ENCODE measurements around the gene SRL. TPM values are rescaled to one million over a fixed set of nuclear protein-coding genes. Genes with fewer than 3 reads are reported as not detected.

Gene SRL
- polyA plus RNA-seq, 1 of the 3 experiments (the other 2 are of a cell fraction): not detected

DNA sequence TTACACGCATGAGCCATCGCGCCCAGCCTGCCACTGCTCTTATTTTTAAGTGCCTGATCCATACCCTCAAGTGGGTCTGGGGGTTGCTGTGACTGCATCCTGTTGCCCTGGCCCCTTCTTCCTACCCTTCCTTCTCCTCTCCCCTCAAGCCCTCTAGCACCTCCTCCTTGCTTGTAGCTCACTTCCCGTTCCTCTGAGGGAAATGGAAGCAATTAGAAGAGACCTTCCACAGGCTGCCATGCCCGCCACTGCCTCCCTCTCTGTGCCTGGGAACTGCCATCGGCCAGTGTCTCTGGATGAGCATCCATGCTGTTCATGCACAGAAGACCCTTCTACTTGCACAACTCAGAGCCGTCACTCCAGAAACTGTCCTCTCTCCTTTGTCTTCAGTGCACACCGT lies 41.6 kb upstream of the SRL start:
- no peaks in the 10 kb centered on the region for H3F3A ChIP-seq (replicated peaks; ENCODE audit: insufficient read depth)
- peaks cover 0 to 3% of the 10 kb centered on the region in 2 experiments; a peak in 1 of 4 replicates for H3K4me1 ChIP-seq (ENCODE audit: control insufficient read depth in 1 of 2, insufficient read depth in 2 of 2, low read depth in 1 of 2, low read length in 1 of 2)
- DNase-seq: no peak
- CTCF ChIA-PET: interaction anchor here (0.8 to 14.5 kb wide), 6 partner anchors 10 to 1134 kb away, joined by 3 to 281 read pairs (median 4); no protein-coding TSS in a partner anchor
- no peaks in the 10 kb centered on the region for H4K20me1 ChIP-seq (ENCODE audit: insufficient read depth)
- TF ChIP-seq RXRA (IDR thresholded peaks at IDR 0.05; ENCODE audit: borderline replicate concordance, low read depth) (no peak), JUND (IDR thresholded peaks at IDR 0.05) (no peak), GATA2 (CRISPR knock-in tag; IDR thresholded peaks at IDR 0.05) (no peak), NFIC (IDR thresholded peaks at IDR 0.05; ENCODE audit: borderline replicate concordance) (no peak), TEAD4 (IDR thresholded peaks at IDR 0.05; ENCODE audit: borderline replicate concordance, insufficient read depth) (no peak), REST (IDR thresholded peaks at IDR 0.05; ENCODE audit: low read depth, low read length) (no peak), IRF3 (IDR thresholded peaks at IDR 0.05; ENCODE audit: low read depth, low read length) (no peak), SIN3A (IDR thresholded peaks at IDR 0.05; ENCODE audit: borderline replicate concordance, low read depth, low read length) (no peak), USF1 (IDR thresholded peaks at IDR 0.05; ENCODE audit: borderline replicate concordance, low read depth) (no peak), EZH2phosphoT487 (IDR thresholded peaks at IDR 0.05; ENCODE audit: borderline replicate concordance, low read depth) (no peak), CHD2 (IDR thresholded peaks at IDR 0.05; ENCODE audit: low read length, partially characterized antibody) (no peak), RAD21 (IDR thresholded peaks at IDR 0.05; ENCODE audit: low read length) (no peak), NRF1 (IDR thresholded peaks at IDR 0.05; ENCODE audit: low read depth, low read length) (no peak)
- no peaks in the 10 kb centered on the region for H3K9me3 ChIP-seq
- no peak overlapping the region for H2AFZ ChIP-seq (ENCODE audit: low read depth)
- H3K27me3 ChIP-seq (ENCODE audit: insufficient read depth): no peaks in the 10 kb centered on the region
- H3K27ac ChIP-seq (ENCODE audit: low read depth in 2 of 2, low read length in 1 of 2): no peak overlapping the region
- H3K4me3 ChIP-seq (ENCODE audit: low read depth in 2 of 2, low read length in 1 of 2): no peak overlapping the region
- POLR2A ChIA-PET: interaction anchor here (0.8 to 1.0 kb wide), 2 partner anchors 10 to 12 kb away, joined by 3 to 4 read pairs; no protein-coding TSS in a partner anchor
- H3K9ac ChIP-seq: no peak overlapping the region
- H3K4me2 ChIP-seq: no peak overlapping the region
- 85% methylated on average over 8 of the region's 8 CpGs for WGBS (ENCODE audit: low lambda C conversion rate)
- no peaks in the 10 kb centered on the region for H3K79me2 ChIP-seq (ENCODE audit: insufficient read depth)
- no peaks in the 10 kb centered on the region for H3K9me2 ChIP-seq
- H3K36me3 ChIP-seq (replicated peaks in 1 of 2; ENCODE audit: control insufficient read depth in 1 of 2, insufficient read depth in 2 of 2, low read length in 1 of 2): no peaks in the 10 kb centered on the region
